ENCODE measurements around the gene USH1C. TPM values are rescaled to one million over a fixed set of nuclear protein-coding genes. Genes with fewer than 3 reads are reported as not detected.

Gene USH1C
- total and polyA plus RNA-seq, 8 donors, result 4.8 to 107 (median 22.2) TPM

DNA sequence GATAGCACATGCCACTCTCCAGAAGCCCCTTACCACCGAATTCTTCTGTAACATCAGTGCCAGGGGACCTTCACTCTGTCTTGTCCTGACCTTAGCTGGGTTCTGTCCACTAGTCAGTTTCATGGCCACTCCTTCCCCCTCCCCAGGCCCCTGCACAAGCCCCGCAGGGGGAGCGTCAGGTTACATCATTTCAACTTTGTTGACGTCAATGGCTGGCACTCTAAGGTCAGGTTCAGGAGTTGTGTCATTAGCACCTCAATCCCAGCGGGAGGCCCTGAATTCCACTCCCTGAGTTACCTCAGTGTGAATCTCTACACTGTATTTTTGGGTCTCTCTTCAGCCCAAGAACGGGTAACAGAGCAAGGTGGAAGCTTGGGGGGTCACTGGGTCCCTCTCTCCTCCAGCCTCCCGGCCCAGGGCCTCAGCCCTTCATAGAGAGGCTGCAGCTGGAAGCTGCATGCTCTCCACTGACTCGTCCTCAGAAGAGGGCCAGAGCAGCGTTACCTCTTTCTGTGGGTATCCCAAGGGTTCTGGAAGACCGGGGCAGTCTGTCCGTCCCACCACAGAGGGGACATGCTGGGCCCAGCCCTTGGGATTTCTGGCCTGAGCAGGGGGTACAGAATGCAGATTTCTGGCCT lies 10.3 kb downstream of the USH1C start:
- WGBS, 5 donors, result 69 to 83% (median 72%) methylated on average over 10 to 11 of the region's 11 CpGs
- H3K4me3 ChIP-seq, result no peak overlapping the region
- H3K27ac ChIP-seq, result no peak overlapping the region
- H3K9me3 ChIP-seq, result no peaks in the 10 kb centered on the region
- H3K27me3 ChIP-seq, result peaks cover 0 to 6% (median 0%) of the 10 kb centered on the region in 3 donors
- peaks cover 0 to 5% (median 0%) of the 10 kb centered on the region in 4 donors for H3K36me3 ChIP-seq
- TF ChIP-seq POLR2AphosphoS5 (IDR thresholded peaks at IDR 0.05) (no peak), POLR2A (IDR thresholded peaks at IDR 0.05) (no peak), EP300 (IDR thresholded peaks at IDR 0.05) (no peak), CTCF (IDR thresholded peaks at IDR 0.05) (no peak)
- intact Hi-C loops (cut with DNase I; ENCODE audit: low total_unique reads), result no loop called here
- DNase-seq, result no peak
- no peaks in the 10 kb centered on the region for H3K4me1 ChIP-seq

- Histone ChIP-seq H3K36me3 (peaks cover 0 to 5% (median 0%) of the 10 kb centered on the region in 4 donors), H3K27ac (no peak overlapping the region), H3K27me3 (peaks cover 0 to 6% (median 0%) of the 10 kb centered on the region in 3 donors), H3K4me1 (no peaks in the 10 kb centered on the region), H3K9me3 (no peaks in the 10 kb centered on the region), H3K4me3 (no peak overlapping the region)
- intact Hi-C loops (cut with DNase I; ENCODE audit: low total_unique reads), result no loop called here
- TF ChIP-seq POLR2A (IDR thresholded peaks at IDR 0.05), result no peak
- no peak for TF ChIP-seq POLR2AphosphoS5 (IDR thresholded peaks at IDR 0.05)
- no peak for TF ChIP-seq CTCF (IDR thresholded peaks at IDR 0.05)
- no peak for TF ChIP-seq EP300 (IDR thresholded peaks at IDR 0.05)
- WGBS, 5 donors, result 83 to 89% (median 85%) methylated on average over 3 to 6 of the region's 6 CpGs
- DNase-seq, result no peak
Observed at GRCh38 chr11:17533341-17533740, 10.9 kb downstream of the USH1C start.

DNA sequence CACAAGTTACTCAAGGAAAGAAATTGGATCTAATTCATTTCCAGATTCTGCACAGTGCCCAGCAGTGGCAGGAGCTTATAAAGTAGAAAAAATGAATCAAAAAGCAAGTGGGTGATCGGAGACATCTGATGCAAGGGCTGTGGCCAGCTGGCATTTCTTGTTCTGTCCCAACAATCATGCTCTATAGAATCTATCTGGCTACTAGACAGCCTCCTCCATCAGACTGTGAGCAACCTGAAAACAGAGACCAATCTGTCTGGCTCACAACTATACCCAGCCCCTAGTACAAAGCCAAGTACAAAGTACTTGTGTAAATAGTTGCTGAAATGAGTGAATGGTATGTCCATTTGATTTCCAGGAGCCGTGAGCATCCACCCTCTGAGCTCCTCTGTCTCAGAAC lies 11.4 kb downstream of the USH1C start:
- Histone ChIP-seq H3K27ac (no peak overlapping the region), H3K36me3 (peaks cover 0 to 5% (median 0%) of the 10 kb centered on the region in 4 donors), H3K27me3 (peaks cover 0 to 6% (median 0%) of the 10 kb centered on the region in 3 donors), H3K4me3 (no peak overlapping the region), H3K9me3 (no peaks in the 10 kb centered on the region), H3K4me1 (no peaks in the 10 kb centered on the region)
- intact Hi-C loops (cut with DNase I; ENCODE audit: low total_unique reads), result no loop called here
- TF ChIP-seq CTCF (IDR thresholded peaks at IDR 0.05) (no peak), EP300 (IDR thresholded peaks at IDR 0.05) (no peak), POLR2AphosphoS5 (IDR thresholded peaks at IDR 0.05) (no peak), POLR2A (IDR thresholded peaks at IDR 0.05) (no peak)
- WGBS, 5 donors, result 59 to 85% (median 70%) methylated on average over 2 of the region's 2 CpGs
- DNase-seq, result no peak

DNA sequence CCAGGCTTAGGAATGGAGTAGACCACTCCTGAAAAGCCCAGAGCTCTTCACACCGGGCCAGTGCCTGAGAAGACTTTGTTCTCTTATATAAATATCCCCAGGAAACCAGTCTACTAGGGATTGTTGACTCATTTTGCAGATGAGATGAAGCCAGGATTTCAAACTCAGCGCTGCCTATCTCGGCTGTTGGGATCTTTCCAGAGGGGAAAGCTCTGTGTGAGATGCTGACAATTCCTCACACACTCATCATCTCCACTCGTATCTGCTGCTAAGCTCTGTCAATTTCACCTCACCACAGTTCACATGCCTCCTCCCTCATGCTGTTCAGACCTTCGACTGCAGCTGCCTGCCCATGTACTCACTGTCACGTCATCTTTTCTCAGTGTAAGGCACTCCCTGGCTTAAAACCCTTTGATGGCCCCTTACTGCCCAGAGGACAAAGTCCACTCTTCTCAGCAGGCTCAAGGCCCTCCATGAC lies 12.5 kb downstream of the USH1C start:
- TF ChIP-seq POLR2A (IDR thresholded peaks at IDR 0.05) (no peak), CTCF (IDR thresholded peaks at IDR 0.05) (no peak), POLR2AphosphoS5 (IDR thresholded peaks at IDR 0.05) (no peak), EP300 (IDR thresholded peaks at IDR 0.05) (no peak)
- Histone ChIP-seq H3K9me3 (no peaks in the 10 kb centered on the region), H3K27me3 (peaks cover 0 to 6% (median 0%) of the 10 kb centered on the region in 3 donors), H3K4me1 (no peaks in the 10 kb centered on the region), H3K4me3 (no peak overlapping the region), H3K27ac (no peak overlapping the region), H3K36me3 (peaks cover 0 to 5% (median 0%) of the 10 kb centered on the region in 4 donors)
- intact Hi-C loops (cut with DNase I; ENCODE audit: low total_unique reads), result no loop called here
- peak in 1 of 2 donors; percentile 57 for DNase-seq
- WGBS, 5 donors, result 40 to 45% (median 44%) methylated on average over 6 of the region's 6 CpGs
